ENCODE results near the gene JUND.

GRCh38 chr19:18230941-18231734 is 50.3 kb downstream of the JUND start:
- TF ChIP-seq CTCF (conservative IDR thresholded peaks at IDR 0.05; ENCODE audit: low read length) (no peak), EZH2phosphoT487 (IDR thresholded peaks at IDR 0.05; ENCODE audit: borderline replicate concordance) (no peak)

Measured in Loucy (cell line).